ENCODE data around the gene SRL. TPM values are rescaled to one million over a fixed set of nuclear protein-coding genes. Genes with fewer than 3 reads are reported as not detected.

The SRL gene
- total RNA-seq, result not detected

DNA sequence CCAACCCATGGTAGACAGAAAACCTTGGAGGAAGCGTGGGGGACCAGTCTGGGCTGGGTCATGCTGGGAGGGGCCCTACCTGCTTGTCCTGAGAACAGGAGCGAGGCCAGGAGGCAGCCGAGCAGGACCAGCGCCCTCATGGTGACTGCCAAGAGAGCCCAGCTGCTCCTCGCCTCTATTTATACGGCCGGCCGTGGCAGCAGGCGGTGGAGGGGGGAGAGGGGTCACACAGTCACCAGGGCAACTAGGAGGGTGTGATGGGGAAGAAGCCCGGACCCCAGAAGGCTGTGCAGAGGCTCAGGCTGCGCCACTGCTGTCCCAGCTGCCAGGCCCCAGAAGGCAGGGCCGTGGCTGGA, at the start of gene SRL:
Gene SRL (minus strand): TSS at position 153 of the 356 bp plus-strand sequence. CDS start 13 bp downstream, at position 140.

Other genes with a start within 250 kb of the SRL start
- gene ADCY9, start 125.6 kb downstream of the SRL start, total RNA-seq, result 1 to 10 TPM; 6.2 to 7.2 TPM
- gene TFAP4, start 30.9 kb upstream of the SRL start, total RNA-seq, result 10 to 100 TPM; 20.1 to 23.5 TPM
- gene GLIS2, start 74.0 kb upstream of the SRL start, total RNA-seq, result under 1 TPM; 0.38 to 0.51 TPM
- 10 to 100 TPM; 33.6 to 34.8 TPM for gene PAM16, start 109.2 kb upstream of the SRL start, total RNA-seq
- not detected for gene VASN, start 129.8 kb upstream of the SRL start, total RNA-seq
- gene CORO7, start 174.5 kb upstream of the SRL start, total RNA-seq, result 100 to 1,000 TPM; 195 to 201 TPM
- 10 to 100 TPM; 43.5 to 45.3 TPM for gene DNAJA3, start 183.8 kb upstream of the SRL start, total RNA-seq
- 10 to 100 TPM; 43.8 to 46.6 TPM for gene NMRAL1, start 232.5 kb upstream of the SRL start, total RNA-seq
- gene HMOX2, start 234.3 kb upstream of the SRL start, total RNA-seq, result 10 to 100 TPM; 77.6 to 85.4 TPM